H9 (cell line): ENCODE measurements around the gene CCDC93. TPM values are rescaled to one million over a fixed set of nuclear protein-coding genes. Genes with fewer than 3 reads are reported as not detected.

Experiments
- DNase-seq: peaks from one replicate; pipeline ENCODE4 v3.0.0-alpha.2; 2017
- H2AFZ ChIP-seq: one replicate; pipeline ENCODE4 v1.6.1; 2013; ENCODE audit warnings: mild to moderate bottlenecking, low read length, control low read depth, moderate library complexity
- H2AK5ac ChIP-seq: 2 replicates; pipeline ENCODE4 v1.6.1; 2013; ENCODE audit warnings: low read length, control low read depth, mixed read lengths; ENCODE audit not compliant: insufficient read length
- H2BK120ac ChIP-seq: one replicate; pipeline ENCODE4 v1.6.1; 2013; ENCODE audit warnings: low read depth, mild to moderate bottlenecking, low read length, control low read depth, inconsistent platforms; ENCODE audit not compliant: poor library complexity, severe bottlenecking
- H2BK12ac ChIP-seq: 2 replicates; pipeline ENCODE4 v1.6.1; 2013; ENCODE audit warnings: low read length, control low read depth, mixed read lengths, low read depth; ENCODE audit not compliant: insufficient read length
- H2BK15ac ChIP-seq: 2 replicates; pipeline ENCODE4 v1.6.1; 2013; ENCODE audit warnings: low read depth, low read length, control low read depth
- H2BK20ac ChIP-seq: one replicate; pipeline ENCODE4 v1.6.1; 2013; ENCODE audit warnings: low read depth, mild to moderate bottlenecking, low read length, control low read depth, inconsistent platforms; ENCODE audit not compliant: poor library complexity, severe bottlenecking
- H2BK5ac ChIP-seq: 2 replicates; pipeline ENCODE4 v1.6.1; 2013; ENCODE audit warnings: low read length, control low read depth, mixed read lengths; ENCODE audit not compliant: insufficient read length
- H3K14ac ChIP-seq: 2 replicates; pipeline ENCODE4 v1.6.1; 2013; ENCODE audit warnings: low read length, control low read depth; ENCODE audit not compliant: insufficient read depth
- H3K18ac ChIP-seq: 2 replicates; pipeline ENCODE4 v1.6.1; 2013; ENCODE audit warnings: low read depth, mild to moderate bottlenecking, mixed read lengths, low read length, control low read depth; ENCODE audit not compliant: insufficient read length
- H3K23ac ChIP-seq: 2 replicates; pipeline ENCODE4 v1.6.1; 2013; ENCODE audit warnings: low read length, control low read depth, mixed read lengths, low read depth; ENCODE audit not compliant: insufficient read length
- H3K23me2 ChIP-seq: 2 replicates; pipeline ENCODE4 v1.6.1; 2013; ENCODE audit warnings: low read depth, mild to moderate bottlenecking, mixed read lengths, low read length, control low read depth; ENCODE audit not compliant: insufficient read length, poor library complexity, severe bottlenecking
- H3K27ac ChIP-seq: 2 replicates; pipeline ENCODE4 v1.5.1; 2013; ENCODE audit warnings: low read length, control low read depth, mixed read lengths, low read depth; ENCODE audit not compliant: insufficient read length
- H3K27me3 ChIP-seq: 2 replicates; pipeline ENCODE4 v1.6.1; 2013; ENCODE audit warnings: low read length, control low read depth, inconsistent platforms; ENCODE audit not compliant: insufficient read depth
- H3K4ac ChIP-seq: 2 replicates; pipeline ENCODE4 v1.6.1; 2013; ENCODE audit warnings: low read depth, mild to moderate bottlenecking, control low read depth, inconsistent platforms, low read length, moderate library complexity
- H3K4me1 ChIP-seq: 2 replicates; pipeline ENCODE4 v1.6.1; 2013; ENCODE audit warnings: low read length, control low read depth, inconsistent platforms; ENCODE audit not compliant: insufficient read depth
- H3K4me2 ChIP-seq: 2 replicates; pipeline ENCODE4 v1.6.1; 2013; ENCODE audit warnings: low read length, control low read depth, mixed read lengths; ENCODE audit not compliant: insufficient read length, insufficient read depth
- H3K56ac ChIP-seq: 2 replicates; pipeline ENCODE4 v1.6.1; 2013; ENCODE audit warnings: low read depth, mild to moderate bottlenecking, mixed read lengths, low read length, control low read depth; ENCODE audit not compliant: insufficient read length
- H3K79me1 ChIP-seq: 2 replicates; pipeline ENCODE4 v1.6.1; 2013; ENCODE audit warnings: low read depth, mild to moderate bottlenecking, moderate library complexity, low read length, control low read depth, inconsistent platforms; ENCODE audit not compliant: insufficient read depth, poor library complexity, severe bottlenecking
- H3K79me2 ChIP-seq: 2 replicates; pipeline ENCODE4 v1.6.1; 2013; ENCODE audit warnings: low read length, control low read depth, inconsistent platforms; ENCODE audit not compliant: insufficient read depth
- H3K9ac ChIP-seq: 2 replicates; pipeline ENCODE4 v1.6.1; 2013; ENCODE audit warnings: low read length, control low read depth, mixed read lengths; ENCODE audit not compliant: insufficient read length; ENCODE audit errors: extremely low read depth
- H3K9me3 ChIP-seq: one replicate; pipeline ENCODE4 v1.6.1; 2013; ENCODE audit warnings: low read depth, low read length, inconsistent platforms; ENCODE audit not compliant: control insufficient read depth
- H3T11ph ChIP-seq: one replicate; pipeline ENCODE4 v1.6.1; 2013; ENCODE audit warnings: mild to moderate bottlenecking, low read length, control low read depth, inconsistent platforms
- H4K20me1 ChIP-seq: one replicate; pipeline ENCODE4 v1.6.1; 2013; ENCODE audit not compliant: control insufficient read depth, insufficient read length, insufficient read depth
- H4K5ac ChIP-seq: 2 replicates; pipeline ENCODE4 v1.6.1; 2013; ENCODE audit warnings: low read depth, mild to moderate bottlenecking, mixed read lengths, low read length, control low read depth; ENCODE audit not compliant: insufficient read length
- H4K8ac ChIP-seq: replicated peaks from 2 replicates; pipeline ENCODE4 v1.6.1; 2013; ENCODE audit warnings: low read length, control low read depth, mixed read lengths, low read depth; ENCODE audit not compliant: insufficient read length
- H4K91ac ChIP-seq: 2 replicates; pipeline ENCODE4 v1.6.1; 2013; ENCODE audit warnings: low read depth, mild to moderate bottlenecking, moderate library complexity, mixed read lengths, low read length, control low read depth; ENCODE audit not compliant: insufficient read length
- H3K27ac Mint-ChIP-seq, 3 experiments: 2 replicates in 2 of 3; 3 replicates in 1 of 3; pipeline ENCODE4 v1.8.0; 2020 to 2021; ENCODE audit warnings: mixed read lengths in 3 of 3, mild to moderate bottlenecking in 1 of 3, moderate library complexity in 1 of 3
- H3K27me3 Mint-ChIP-seq: 2 replicates; pipeline ENCODE4 v1.8.0; 2021; ENCODE audit warnings: low read depth, mild to moderate bottlenecking, moderate library complexity, mixed read lengths
- H3K36me3 Mint-ChIP-seq, 3 experiments: 2 replicates in 2 of 3; 3 replicates in 1 of 3; pipeline ENCODE4 v1.8.0; 2020 to 2021; ENCODE audit warnings: low read depth in 3 of 3, mixed read lengths in 3 of 3; ENCODE audit not compliant: insufficient read depth in 1 of 3
- H3K4me1 Mint-ChIP-seq, 2 experiments: 2 replicates each; pipeline ENCODE4 v1.8.0; 2020; ENCODE audit warnings: mixed read lengths in 2 of 2
- H3K4me3 Mint-ChIP-seq, 2 experiments: 2 replicates in 1 of 2; 3 replicates in 1 of 2; pipeline ENCODE4 v1.8.0; 2020 to 2021; ENCODE audit warnings: mild to moderate bottlenecking in 2 of 2, mixed read lengths in 2 of 2, moderate library complexity in 1 of 2
- H3K9me3 Mint-ChIP-seq, 2 experiments: 2 replicates in 1 of 2; 3 replicates in 1 of 2; pipeline ENCODE4 v1.8.0; 2020; ENCODE audit warnings: mild to moderate bottlenecking in 2 of 2, mixed read lengths in 2 of 2, moderate library complexity in 1 of 2
- CTCF ChIP-seq: fragments of 200-600 bp; sonication (generic); conservative IDR thresholded peaks from 3 replicates; pipeline ENCODE4 v1.8.0; 2021; ENCODE audit warnings: antibody characterized with exemption, mild to moderate bottlenecking
- total RNA-seq: library from RNA; stranded (reverse); gene quantifications from 2 replicates; pipeline ENCODE4 v1.2.1, GENCODE V29; 2021

The CCDC93 gene
- total RNA-seq, 1 experiment from 2014 or later = 16.4 TPM

- no peak overlapping the region for H3K23ac ChIP-seq
- Mint-ChIP-seq H3K4me1 (peaks cover 2 to 3% of the 10 kb centered on the region in 2 experiments), H3K27ac (no peak overlapping the region), H3K27me3 (no peaks in the 10 kb centered on the region), H3K4me3 (no peak overlapping the region), H3K36me3 (no peaks in the 10 kb centered on the region), H3K9me3 (no peaks in the 10 kb centered on the region)
- no peak overlapping the region for H2AFZ ChIP-seq
- no peak overlapping the region for H4K8ac ChIP-seq
- no peak overlapping the region for H2BK120ac ChIP-seq
- H3K23me2 ChIP-seq = no peaks in the 10 kb centered on the region
- no peak overlapping the region for H3T11ph ChIP-seq
- H3K4me1 ChIP-seq = no peaks in the 10 kb centered on the region
- H3K56ac ChIP-seq = no peak overlapping the region
- no peaks in the 10 kb centered on the region for H3K79me2 ChIP-seq
- no peak overlapping the region for H2BK15ac ChIP-seq
- H3K4me2 ChIP-seq = no peak overlapping the region
- no peak overlapping the region for H2BK12ac ChIP-seq
- no peak overlapping the region for H4K5ac ChIP-seq
- no peak overlapping the region for H3K27ac ChIP-seq
- no peaks in the 10 kb centered on the region for H4K20me1 ChIP-seq
- DNase-seq = no peak
- TF ChIP-seq CTCF = no peak
- H3K18ac ChIP-seq = no peak overlapping the region
- H2BK5ac ChIP-seq = no peak overlapping the region
- no peak overlapping the region for H2AK5ac ChIP-seq
- H3K14ac ChIP-seq = no peak overlapping the region
- H3K4ac ChIP-seq = no peak overlapping the region
- no peak overlapping the region for H2BK20ac ChIP-seq
- H4K91ac ChIP-seq = no peak overlapping the region
- H3K27me3 ChIP-seq = no peaks in the 10 kb centered on the region
- H3K9ac ChIP-seq = no peak overlapping the region
- no peaks in the 10 kb centered on the region for H3K9me3 ChIP-seq
- no peaks in the 10 kb centered on the region for H3K79me1 ChIP-seq
Measured at GRCh38 chr2:118062048-118062447, 48.2 kb upstream of the CCDC93 start.
